ENCODE measurements around the gene KRTAP26-1.
A peak's percentile ranks its signal among the peaks of the same experiment; 100 is the strongest.

The KRTAP26-1 gene

GRCh38 chr21:30320215-30320614, at the start of gene KRTAP26-1:
KRTAP26-1 (minus strand) TSS chr21:30320315; CDS start chr21:30320035, 280 bp downstream.
- no peak for DNase-seq

GRCh38 chr21:30355906-30356305, 35.8 kb upstream of the KRTAP26-1 start:
- DNase-seq = no peak

- DNase-seq = no peak
These were observed 34.3 kb upstream of the KRTAP26-1 start for GRCh38 chr21:30354308-30355005.

- no peak for DNase-seq
These were observed 31.4 kb upstream of the KRTAP26-1 start for GRCh38 chr21:30351534-30351933.

GRCh38 chr21:30349572-30349971, 29.5 kb upstream of the KRTAP26-1 start:
- DNase-seq = no peak

- no peak for DNase-seq
These were observed 28.4 kb upstream of the KRTAP26-1 start, which contains the start of gene KRTAP23-1 for GRCh38 chr21:30348506-30348905. KRTAP23-1 (minus strand) TSS chr21:30348606; CDS start chr21:30348606, 0 bp downstream.

GRCh38 chr21:30345014-30345413, 24.9 kb upstream of the KRTAP26-1 start:
- no peak for DNase-seq

- peak in 1 of 2 donors; percentile 1 for DNase-seq
These were observed 20.8 kb upstream of the KRTAP26-1 start for GRCh38 chr21:30340714-30341573.

- DNase-seq = no peak
These were observed 18.6 kb upstream of the KRTAP26-1 start for GRCh38 chr21:30338717-30339116.

- no peak for DNase-seq
These were observed 17.7 kb upstream of the KRTAP26-1 start for GRCh38 chr21:30337772-30338171.

- no peak for DNase-seq
These were observed 17.2 kb upstream of the KRTAP26-1 start, which contains the start of gene KRTAP27-1 for GRCh38 chr21:30337276-30337744. KRTAP27-1 (minus strand) TSS chr21:30337694; CDS start chr21:30337668, 26 bp downstream.

GRCh38 chr21:30336596-30336995, 16.5 kb upstream of the KRTAP26-1 start:
- DNase-seq = no peak

- no peak for DNase-seq
These were observed 13.6 kb upstream of the KRTAP26-1 start for GRCh38 chr21:30333736-30334135.

- DNase-seq = no peak
These were observed 12.6 kb upstream of the KRTAP26-1 start for GRCh38 chr21:30332681-30333080.

- no peak for DNase-seq
These were observed 9.2 kb upstream of the KRTAP26-1 start for GRCh38 chr21:30329203-30329875.

GRCh38 chr21:30326390-30326789, 6.3 kb upstream of the KRTAP26-1 start:
- DNase-seq = no peak

- DNase-seq = no peak
These were observed 4.4 kb downstream of the KRTAP26-1 start for GRCh38 chr21:30315701-30316100.

GRCh38 chr21:30306884-30307283, 13.2 kb downstream of the KRTAP26-1 start:
- DNase-seq = no peak

- DNase-seq = no peak
These were observed 15.0 kb downstream of the KRTAP26-1 start for GRCh38 chr21:30305136-30305535.

- DNase-seq = no peak
These were observed 30.9 kb downstream of the KRTAP26-1 start, which contains the start of gene KRTAP25-1 for GRCh38 chr21:30289215-30289614. KRTAP25-1 (minus strand) TSS chr21:30289514; CDS start chr21:30289490, 24 bp downstream.

- no peak for DNase-seq
These were observed 37.3 kb downstream of the KRTAP26-1 start, which contains the start of gene KRTAP24-1 for GRCh38 chr21:30282850-30283249. KRTAP24-1 (minus strand) TSS chr21:30282950; CDS start chr21:30282932, 18 bp downstream.

- no peak for DNase-seq
These were observed 48.5 kb downstream of the KRTAP26-1 start for GRCh38 chr21:30271611-30272010.

GRCh38 chr21:30271156-30271555, 49.0 kb downstream of the KRTAP26-1 start:
- DNase-seq = no peak

All from hippocampal formation (tissue), 2 donors.